Measurements from ENCODE around the gene SOS2. TPM values are rescaled to one million over a fixed set of nuclear protein-coding genes. Genes with fewer than 3 reads are reported as not detected.

SOS2 gene
- polyA plus RNA-seq, 1 donor (not counting 4 experiments of a cell fraction or from before 2014, with no cell fraction given), result 13.0 TPM

DNA sequence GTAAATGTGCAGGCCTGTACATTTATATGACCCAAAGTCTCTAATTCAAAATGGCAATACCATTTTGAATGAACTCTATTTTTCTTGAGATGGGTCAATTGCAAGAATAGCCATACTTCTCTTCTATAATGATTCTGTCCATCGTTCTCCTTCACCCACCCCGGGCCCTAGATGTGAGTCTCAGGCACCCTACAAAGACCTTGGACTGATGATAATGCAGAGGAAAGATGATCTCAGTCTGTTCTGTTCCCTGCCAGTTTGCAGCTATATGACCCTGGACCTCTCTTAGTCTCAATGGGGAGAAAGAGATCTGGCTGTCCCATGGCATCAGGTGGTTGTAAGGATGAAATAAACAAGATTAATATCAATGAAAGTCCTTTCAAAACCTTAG lies 145.1 kb downstream of the SOS2 start:
- FAIRE-seq (no peak), DNase-seq (ENCODE audit: low read depth, low spot score) (no peak)
- Histone ChIP-seq H3K4me2 (ENCODE audit: control insufficient read depth, extremely low read depth, insufficient read depth, low read depth, low read length) (no peak overlapping the region), H3K4me3 (ENCODE audit: control insufficient read depth in 2 of 3, extremely low read depth in 1 of 3, insufficient read depth in 2 of 3, low read depth in 1 of 3, low read length in 3 of 3) (no peak overlapping the region), H3K9ac (ENCODE audit: control insufficient read depth, extremely low read depth, insufficient read depth, low read length) (no peak overlapping the region), H3K79me2 (ENCODE audit: control insufficient read depth, insufficient read depth, low read length) (no peaks in the 10 kb centered on the region), H3K27ac (ENCODE audit: control insufficient read depth, insufficient read depth, low read length) (no peak overlapping the region), H2AFZ (ENCODE audit: control insufficient read depth, low read length) (no peak overlapping the region), H3K36me3 (ENCODE audit: control insufficient read depth in 2 of 2, extremely low read depth in 1 of 2, insufficient read depth in 2 of 2, low read length in 2 of 2) (peaks cover 0 to 2% of the 10 kb centered on the region in 2 experiments), H3K9me3 (ENCODE audit: control insufficient read depth, low read depth, low read length) (no peaks in the 10 kb centered on the region), H3K9me1 (ENCODE audit: control insufficient read depth, extremely low read depth, insufficient read depth, low read length) (no peaks in the 10 kb centered on the region), H3K27me3 (ENCODE audit: control insufficient read depth, extremely low read depth, insufficient read depth, low read length) (no peaks in the 10 kb centered on the region), H3K4me1 (ENCODE audit: control insufficient read depth, extremely low read depth, insufficient read depth, low read length) (peaks cover 20% of the 10 kb centered on the region), H4K20me1 (ENCODE audit: control insufficient read depth, extremely low read depth, insufficient read depth, low read length) (no peaks in the 10 kb centered on the region)
- TF ChIP-seq, protein P1, sequence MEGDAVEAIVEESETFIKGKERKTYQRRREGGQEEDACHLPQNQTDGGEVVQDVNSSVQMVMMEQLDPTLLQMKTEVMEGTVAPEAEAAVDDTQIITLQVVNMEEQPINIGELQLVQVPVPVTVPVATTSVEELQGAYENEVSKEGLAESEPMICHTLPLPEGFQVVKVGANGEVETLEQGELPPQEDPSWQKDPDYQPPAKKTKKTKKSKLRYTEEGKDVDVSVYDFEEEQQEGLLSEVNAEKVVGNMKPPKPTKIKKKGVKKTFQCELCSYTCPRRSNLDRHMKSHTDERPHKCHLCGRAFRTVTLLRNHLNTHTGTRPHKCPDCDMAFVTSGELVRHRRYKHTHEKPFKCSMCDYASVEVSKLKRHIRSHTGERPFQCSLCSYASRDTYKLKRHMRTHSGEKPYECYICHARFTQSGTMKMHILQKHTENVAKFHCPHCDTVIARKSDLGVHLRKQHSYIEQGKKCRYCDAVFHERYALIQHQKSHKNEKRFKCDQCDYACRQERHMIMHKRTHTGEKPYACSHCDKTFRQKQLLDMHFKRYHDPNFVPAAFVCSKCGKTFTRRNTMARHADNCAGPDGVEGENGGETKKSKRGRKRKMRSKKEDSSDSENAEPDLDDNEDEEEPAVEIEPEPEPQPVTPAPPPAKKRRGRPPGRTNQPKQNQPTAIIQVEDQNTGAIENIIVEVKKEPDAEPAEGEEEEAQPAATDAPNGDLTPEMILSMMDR (optimal IDR thresholded peaks at IDR 0.05 in 1 of 3, IDR thresholded peaks at IDR 0.05 in 1 of 3, conservative IDR thresholded peaks at IDR 0.05 in 1 of 3; ENCODE audit: extremely low read depth in 1 of 3, insufficient read depth in 2 of 3, low read length in 3 of 3), result no peak
- TF ChIP-seq EZH2 (IDR thresholded peaks at IDR 0.05; ENCODE audit: low read length), result no peak
- dilution Hi-C loops (cut with MboI; ENCODE audit: extremely low pct_ligation_motif_present, low sequenced_read_pairs), result no loop called here

DNA sequence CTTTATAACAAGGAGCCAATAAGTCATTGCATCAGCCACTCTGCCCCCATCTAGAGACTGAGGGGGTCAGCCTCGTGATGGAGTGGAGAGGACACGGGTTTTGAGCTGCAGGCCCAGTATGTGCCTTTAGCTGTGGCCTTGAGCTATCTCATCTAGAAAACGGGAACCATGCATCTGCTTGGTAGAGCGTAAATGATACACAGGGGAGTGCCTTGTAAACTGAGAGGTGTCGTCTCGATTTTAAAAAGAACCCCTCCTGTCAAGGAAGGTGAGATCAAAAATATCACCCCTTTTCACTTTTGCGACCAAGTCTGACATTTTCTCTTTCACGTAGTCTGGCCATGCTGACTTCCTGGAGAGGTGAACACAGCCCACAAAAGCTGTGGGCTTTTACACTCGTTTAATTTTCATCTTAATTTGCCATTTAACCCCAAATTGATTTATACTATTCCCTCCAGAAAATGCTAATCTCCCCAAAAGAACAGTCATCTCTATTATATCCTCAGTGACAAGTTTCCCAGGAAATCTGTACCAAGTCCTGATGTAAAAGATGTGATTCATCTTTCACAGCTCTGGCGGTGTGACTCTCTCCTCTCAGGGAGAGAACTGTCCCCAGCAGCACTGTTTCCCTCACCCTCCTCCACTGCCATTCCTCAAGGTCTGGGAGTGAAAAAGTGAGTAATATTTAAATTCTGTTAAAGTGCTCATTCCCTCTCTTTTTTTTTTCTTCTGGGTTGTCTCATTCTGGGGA lies 145.6 kb downstream of the SOS2 start:
- H3K79me2 ChIP-seq (ENCODE audit: control insufficient read depth, insufficient read depth, low read length), result no peaks in the 10 kb centered on the region
- H2AFZ ChIP-seq (ENCODE audit: control insufficient read depth, low read length), result no peak overlapping the region
- no peak overlapping the region for H3K27ac ChIP-seq (ENCODE audit: control insufficient read depth, insufficient read depth, low read length)
- DNase-seq (ENCODE audit: low read depth, low spot score) (no peak), FAIRE-seq (no peak)
- H4K20me1 ChIP-seq (ENCODE audit: control insufficient read depth, extremely low read depth, insufficient read depth, low read length), result no peaks in the 10 kb centered on the region
- no peak overlapping the region for H3K4me2 ChIP-seq (ENCODE audit: control insufficient read depth, extremely low read depth, insufficient read depth, low read depth, low read length)
- H3K36me3 ChIP-seq (ENCODE audit: control insufficient read depth in 2 of 2, extremely low read depth in 1 of 2, insufficient read depth in 2 of 2, low read length in 2 of 2), result no peaks in the 10 kb centered on the region
- H3K4me3 ChIP-seq (ENCODE audit: control insufficient read depth in 2 of 3, extremely low read depth in 1 of 3, insufficient read depth in 2 of 3, low read depth in 1 of 3, low read length in 3 of 3), result no peak overlapping the region
- H3K9ac ChIP-seq (ENCODE audit: control insufficient read depth, extremely low read depth, insufficient read depth, low read length), result no peak overlapping the region
- no peaks in the 10 kb centered on the region for H3K27me3 ChIP-seq (ENCODE audit: control insufficient read depth, extremely low read depth, insufficient read depth, low read length)
- H3K4me1 ChIP-seq (ENCODE audit: control insufficient read depth, extremely low read depth, insufficient read depth, low read length), result peaks cover 24% of the 10 kb centered on the region
- dilution Hi-C loops (cut with MboI; ENCODE audit: extremely low pct_ligation_motif_present, low sequenced_read_pairs), result no loop called here
- TF ChIP-seq EZH2 (IDR thresholded peaks at IDR 0.05; ENCODE audit: low read length), result no peak
- TF ChIP-seq, protein P1 (optimal IDR thresholded peaks at IDR 0.05 in 1 of 3, IDR thresholded peaks at IDR 0.05 in 1 of 3, conservative IDR thresholded peaks at IDR 0.05 in 1 of 3; ENCODE audit: extremely low read depth in 1 of 3, insufficient read depth in 2 of 3, low read length in 3 of 3), result no peak
- no peaks in the 10 kb centered on the region for H3K9me3 ChIP-seq (ENCODE audit: control insufficient read depth, low read depth, low read length)
- no peaks in the 10 kb centered on the region for H3K9me1 ChIP-seq (ENCODE audit: control insufficient read depth, extremely low read depth, insufficient read depth, low read length)

All from keratinocyte (primary cell).